ENCODE results near the gene SLC6A18. TPM values are rescaled to one million over a fixed set of nuclear protein-coding genes. Genes with fewer than 3 reads are reported as not detected.

Gene SLC6A18
- total and polyA plus RNA-seq, 2 donors (not counting 1 experiment from before 2014, with no cell fraction given), result not detected

GRCh38 chr5:1206521-1207412 is 18.4 kb upstream of the SLC6A18 start:
- no peak overlapping the region for H2AFZ ChIP-seq (ENCODE audit: low read length)
- TF ChIP-seq CTCF (conservative IDR thresholded peaks at IDR 0.05 in 1 of 2, IDR thresholded peaks at IDR 0.05 in 1 of 2; ENCODE audit: low read depth in 1 of 2, low read length in 2 of 2) (no peak), EZH2 (IDR thresholded peaks at IDR 0.05; ENCODE audit: low read length, missing control alignments) (no peak)
- H3K27me3 ChIP-seq (ENCODE audit: control insufficient read depth, insufficient read depth, low read length), result no peaks in the 10 kb centered on the region
- H3K4me3 ChIP-seq (replicated peaks in 1 of 4; ENCODE audit: control extremely low read depth in 1 of 4, insufficient read depth in 1 of 4, low read depth in 3 of 4, low read length in 4 of 4), result no peak overlapping the region
- no peak overlapping the region for H3K9ac ChIP-seq (ENCODE audit: insufficient read depth, low read length)
- no peaks in the 10 kb centered on the region for H4K20me1 ChIP-seq (ENCODE audit: control insufficient read depth, extremely low read depth, insufficient read depth, low read length)
- H3K4me1 ChIP-seq (ENCODE audit: control insufficient read depth, extremely low read depth, insufficient read depth, low read length), result no peaks in the 10 kb centered on the region
- no peak for DNase-seq (ENCODE audit: low read depth in 2 of 2)
- no peak overlapping the region for H3K4me2 ChIP-seq (ENCODE audit: extremely low read depth, insufficient read depth, low read length)
- H3K9me3 ChIP-seq (ENCODE audit: control insufficient read depth, insufficient read depth, low read depth, low read length), result no peaks in the 10 kb centered on the region
- H3K27ac ChIP-seq (ENCODE audit: insufficient read depth, low read length), result no peak overlapping the region
- no peaks in the 10 kb centered on the region for H3K79me2 ChIP-seq (ENCODE audit: control insufficient read depth, insufficient read depth, low read length)
- no peaks in the 10 kb centered on the region for H3K36me3 ChIP-seq (ENCODE audit: control insufficient read depth, insufficient read depth, low read length)

- no peaks in the 10 kb centered on the region for H4K20me1 ChIP-seq (ENCODE audit: control insufficient read depth, extremely low read depth, insufficient read depth, low read length)
- no peaks in the 10 kb centered on the region for H3K4me1 ChIP-seq (ENCODE audit: control insufficient read depth, extremely low read depth, insufficient read depth, low read length)
- H3K27me3 ChIP-seq (ENCODE audit: control insufficient read depth, insufficient read depth, low read length), result no peaks in the 10 kb centered on the region
- H3K9me3 ChIP-seq (ENCODE audit: control insufficient read depth, insufficient read depth, low read depth, low read length), result no peaks in the 10 kb centered on the region
- H3K4me2 ChIP-seq (ENCODE audit: extremely low read depth, insufficient read depth, low read length), result no peak overlapping the region
- H3K27ac ChIP-seq (ENCODE audit: insufficient read depth, low read length), result no peak overlapping the region
- no peaks in the 10 kb centered on the region for H3K36me3 ChIP-seq (ENCODE audit: control insufficient read depth, insufficient read depth, low read length)
- H3K4me3 ChIP-seq (replicated peaks in 1 of 4; ENCODE audit: control extremely low read depth in 1 of 4, insufficient read depth in 1 of 4, low read depth in 3 of 4, low read length in 4 of 4), result no peak overlapping the region
- H3K79me2 ChIP-seq (ENCODE audit: control insufficient read depth, insufficient read depth, low read length), result no peaks in the 10 kb centered on the region
- no peak overlapping the region for H3K9ac ChIP-seq (ENCODE audit: insufficient read depth, low read length)
- H2AFZ ChIP-seq (ENCODE audit: low read length), result no peak overlapping the region
- no peak for TF ChIP-seq EZH2 (IDR thresholded peaks at IDR 0.05; ENCODE audit: low read length, missing control alignments)
- no peak for TF ChIP-seq CTCF (conservative IDR thresholded peaks at IDR 0.05 in 1 of 2, IDR thresholded peaks at IDR 0.05 in 1 of 2; ENCODE audit: low read depth in 1 of 2, low read length in 2 of 2)
- no peak for DNase-seq (ENCODE audit: low read depth in 2 of 2)
These were observed 17.6 kb upstream of the SLC6A18 start for GRCh38 chr5:1207555-1207954.

- TF ChIP-seq EZH2 (IDR thresholded peaks at IDR 0.05; ENCODE audit: low read length, missing control alignments) (no peak), CTCF (conservative IDR thresholded peaks at IDR 0.05 in 1 of 2, IDR thresholded peaks at IDR 0.05 in 1 of 2; ENCODE audit: low read depth in 1 of 2, low read length in 2 of 2) (no peak)
- no peak overlapping the region for H2AFZ ChIP-seq (ENCODE audit: low read length)
- no peaks in the 10 kb centered on the region for H4K20me1 ChIP-seq (ENCODE audit: control insufficient read depth, extremely low read depth, insufficient read depth, low read length)
- H3K4me2 ChIP-seq (ENCODE audit: extremely low read depth, insufficient read depth, low read length), result no peak overlapping the region
- no peak overlapping the region for H3K4me3 ChIP-seq (replicated peaks in 1 of 4; ENCODE audit: control extremely low read depth in 1 of 4, insufficient read depth in 1 of 4, low read depth in 3 of 4, low read length in 4 of 4)
- H3K27me3 ChIP-seq (ENCODE audit: control insufficient read depth, insufficient read depth, low read length), result no peaks in the 10 kb centered on the region
- no peak overlapping the region for H3K27ac ChIP-seq (ENCODE audit: insufficient read depth, low read length)
- no peaks in the 10 kb centered on the region for H3K79me2 ChIP-seq (ENCODE audit: control insufficient read depth, insufficient read depth, low read length)
- H3K9me3 ChIP-seq (ENCODE audit: control insufficient read depth, insufficient read depth, low read depth, low read length), result no peaks in the 10 kb centered on the region
- H3K4me1 ChIP-seq (ENCODE audit: control insufficient read depth, extremely low read depth, insufficient read depth, low read length), result no peaks in the 10 kb centered on the region
- no peak overlapping the region for H3K9ac ChIP-seq (ENCODE audit: insufficient read depth, low read length)
- no peaks in the 10 kb centered on the region for H3K36me3 ChIP-seq (ENCODE audit: control insufficient read depth, insufficient read depth, low read length)
- no peak for DNase-seq (ENCODE audit: low read depth in 2 of 2)
These were observed 16.9 kb upstream of the SLC6A18 start for GRCh38 chr5:1208221-1208742.

All from fibroblast of lung (primary cell).